ENCODE measurements around the gene ZNF699.
"Not testable (repeated sequence)": the region's sequence is repeated elsewhere in the genome, so short reads cannot be mapped to it uniquely, and the experiment has no call there.

The ZNF699 gene

GRCh38 chr19:9289231-9289884 lies 20.3 kb downstream of the ZNF699 start:
- no peak for DNase-seq (ENCODE audit: low read depth)

DNA sequence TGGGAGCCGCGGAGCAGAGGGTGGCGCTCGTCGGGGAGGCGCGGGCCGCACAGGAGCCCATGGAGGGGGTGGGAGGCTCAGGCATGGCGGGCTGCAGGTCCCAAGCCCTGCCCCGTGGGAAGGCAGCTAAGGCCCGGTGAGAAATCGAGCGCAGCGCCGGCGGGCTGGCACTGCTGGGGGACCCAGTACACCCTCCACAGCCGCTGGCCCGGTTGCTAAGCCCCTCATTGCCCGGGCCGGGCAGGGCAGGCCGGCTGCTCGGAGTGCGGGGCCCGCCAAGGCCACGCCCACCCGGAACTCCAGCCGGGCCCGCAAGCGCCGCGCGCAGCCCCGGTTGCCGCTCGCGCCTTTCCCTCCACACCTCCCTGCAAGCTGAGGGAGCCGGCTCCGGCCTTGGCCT lies 26.2 kb downstream of the ZNF699 start:
- DNase-seq (ENCODE audit: low read depth): not testable (repeated sequence)

DNA sequence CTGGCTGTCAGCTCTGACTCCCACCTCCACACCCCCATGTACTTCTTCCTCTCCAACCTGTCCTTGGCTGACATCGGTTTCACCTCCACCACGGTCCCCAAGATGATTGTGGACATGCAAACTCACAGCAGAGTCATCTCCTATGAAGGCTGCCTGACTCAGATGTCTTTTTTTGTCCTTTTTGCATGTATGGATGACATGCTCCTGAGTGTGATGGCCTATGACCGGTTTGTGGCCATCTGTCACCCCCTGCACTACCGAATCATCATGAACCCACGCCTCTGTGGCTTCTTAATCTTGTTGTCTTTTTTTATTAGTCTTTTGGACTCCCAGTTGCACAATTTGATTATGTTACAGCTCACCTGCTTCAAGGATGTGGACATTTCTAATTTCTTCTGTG lies 58.4 kb downstream of the ZNF699 start:
- no peak for DNase-seq (ENCODE audit: low read depth)

DNA sequence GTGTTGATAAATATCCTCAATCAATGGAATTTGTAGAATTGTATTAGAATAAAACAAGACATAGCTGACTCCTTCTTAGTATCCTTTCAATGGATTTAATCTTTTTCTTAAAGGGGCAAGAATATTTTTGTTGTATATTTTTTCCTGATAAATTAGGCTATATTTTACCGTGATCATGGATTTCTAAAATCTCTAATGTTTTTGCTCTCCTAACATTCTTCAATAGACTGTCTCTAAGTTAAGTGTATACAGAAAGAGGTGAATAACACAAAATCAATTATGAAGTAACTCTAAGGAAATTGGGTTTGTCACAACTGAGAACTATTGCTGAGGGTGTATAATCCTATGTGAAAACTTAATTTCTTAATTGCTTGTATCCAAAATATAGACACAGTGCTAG lies 59.0 kb downstream of the ZNF699 start, which contains the start of gene OR7E24:
Gene OR7E24 (plus strand): TSS at position 301 of the 400 bp plus-strand sequence. CDS start 114 bp downstream, outside the sequence.
- no peak for DNase-seq (ENCODE audit: low read depth)

Data from CMK (cell line).